AG10803 (cell line): ENCODE results near the gene BBX.

ENCODE experiments used
- DNase-seq: peaks from one replicate; pipeline ENCODE4 v3.0.0; 2010; ENCODE audit warnings: low read depth
- H3K4me3 ChIP-seq: 2 replicates; pipeline ENCODE4 v1.5.1; 2011; ENCODE audit warnings: mild to moderate bottlenecking, low read length, control low read depth
- CTCF ChIP-seq: conservative IDR thresholded peaks from 2 replicates; pipeline ENCODE4 v1.5.1; 2011; ENCODE audit warnings: mild to moderate bottlenecking, low read length, control low read depth, inconsistent platforms

BBX gene

GRCh38 chr3:107845380-107846278 lies 322.9 kb downstream of the BBX start:
- DNase-seq, result peak; percentile 53
- TF ChIP-seq CTCF, result no peak
- H3K4me3 ChIP-seq, result peak overlapping the region; percentile 15

- peak; percentile 56 for DNase-seq
- H3K4me3 ChIP-seq, result no peak overlapping the region
- TF ChIP-seq CTCF, result peak; percentile 70
Measured at GRCh38 chr3:107846279-107846852, 323.6 kb downstream of the BBX start.

- no peak overlapping the region for H3K4me3 ChIP-seq
- DNase-seq, result no peak
- no peak for TF ChIP-seq CTCF
Measured at GRCh38 chr3:107847791-107848190, 325.0 kb downstream of the BBX start.

GRCh38 chr3:107848351-107848915 lies 325.7 kb downstream of the BBX start:
- H3K4me3 ChIP-seq, result no peak overlapping the region
- no peak for TF ChIP-seq CTCF
- DNase-seq, result no peak

- TF ChIP-seq CTCF, result no peak
- no peak for DNase-seq
Measured at GRCh38 chr3:107850681-107851080, 327.9 kb downstream of the BBX start.

GRCh38 chr3:107853821-107854220 lies 331.1 kb downstream of the BBX start:
- no peak overlapping the region for H3K4me3 ChIP-seq
- no peak for TF ChIP-seq CTCF
- no peak for DNase-seq

More at GRCh38 chr3:107850681-107851080, 327.9 kb downstream of the BBX start:
- H3K4me3 ChIP-seq, result no peak overlapping the region
